ENCODE data around the gene TTC13. TPM values are rescaled to one million over a fixed set of nuclear protein-coding genes. Genes with fewer than 3 reads are reported as not detected.

TTC13 gene
- total RNA-seq, 2 donors from 2014 or later, result 28.0 to 47.0 TPM

- H3K9ac ChIP-seq (ENCODE audit: low read depth in 2 of 2, low read length in 2 of 2), result no peak overlapping the region
- H3K27me3 ChIP-seq, result no peaks in the 10 kb centered on the region
- H3K36me3 ChIP-seq, result no peaks in the 10 kb centered on the region
- intact Hi-C loops (cut with DNase I), result no loop called here
- no peaks in the 10 kb centered on the region for H3K4me1 ChIP-seq
- H3K27ac ChIP-seq, result no peak overlapping the region
- no peaks in the 10 kb centered on the region for H3K9me3 ChIP-seq
- TF ChIP-seq CTCF (IDR thresholded peaks at IDR 0.05), result no peak
- no peak for DNase-seq
- H3K4me3 ChIP-seq, result no peak overlapping the region
Measured at GRCh38 chr1:230898748-230899147, 79.9 kb downstream of the TTC13 start.

DNA sequence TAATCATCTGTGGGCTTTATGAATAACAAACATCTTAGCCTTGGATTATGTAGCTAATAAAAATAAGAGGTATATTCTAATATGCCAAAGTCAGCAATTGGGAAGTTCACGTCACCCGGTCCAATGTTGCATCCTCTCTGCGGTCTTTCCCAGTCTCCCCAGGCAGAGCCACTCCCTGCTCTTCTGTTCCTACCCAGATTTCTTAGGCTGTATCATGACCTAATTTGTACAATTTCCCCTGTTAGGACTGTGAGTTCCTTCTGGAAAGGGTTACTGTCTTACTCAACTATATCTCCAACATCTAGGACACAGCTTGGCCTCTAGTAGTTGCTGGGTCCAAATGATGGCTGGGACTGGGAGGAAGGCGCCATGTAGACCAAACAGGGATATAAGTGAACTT, 80.5 kb downstream of the TTC13 start:
- no peaks in the 10 kb centered on the region for H3K9me3 ChIP-seq
- no peaks in the 10 kb centered on the region for H3K4me1 ChIP-seq
- H3K27me3 ChIP-seq, result no peaks in the 10 kb centered on the region
- intact Hi-C loops (cut with DNase I), result no loop called here
- H3K9ac ChIP-seq (ENCODE audit: low read depth in 2 of 2, low read length in 2 of 2), result no peak overlapping the region
- no peak overlapping the region for H3K27ac ChIP-seq
- DNase-seq, result no peak
- H3K36me3 ChIP-seq, result no peaks in the 10 kb centered on the region
- no peak overlapping the region for H3K4me3 ChIP-seq
- TF ChIP-seq CTCF (IDR thresholded peaks at IDR 0.05), result no peak

- TF ChIP-seq CTCF (IDR thresholded peaks at IDR 0.05), result no peak
- DNase-seq, result no peak
- intact Hi-C loops (cut with DNase I), result no loop called here
Measured at GRCh38 chr1:230896779-230897178, 81.9 kb downstream of the TTC13 start.

GRCh38 chr1:230895452-230895851, 83.2 kb downstream of the TTC13 start:
- Histone ChIP-seq H3K27me3 (no peaks in the 10 kb centered on the region), H3K9ac (ENCODE audit: low read depth in 2 of 2, low read length in 2 of 2) (no peak overlapping the region), H3K4me1 (no peaks in the 10 kb centered on the region), H3K4me3 (no peak overlapping the region), H3K9me3 (no peaks in the 10 kb centered on the region), H3K27ac (no peak overlapping the region), H3K36me3 (no peaks in the 10 kb centered on the region)
- no peak for TF ChIP-seq CTCF (IDR thresholded peaks at IDR 0.05)
- intact Hi-C loops (cut with DNase I), result no loop called here
- no peak for DNase-seq

More at GRCh38 chr1:230896779-230897178, 81.9 kb downstream of the TTC13 start:
- Histone ChIP-seq H3K4me3 (no peak overlapping the region), H3K4me1 (no peaks in the 10 kb centered on the region), H3K36me3 (no peaks in the 10 kb centered on the region), H3K9ac (ENCODE audit: low read depth in 2 of 2, low read length in 2 of 2) (no peak overlapping the region), H3K27me3 (no peaks in the 10 kb centered on the region), H3K27ac (no peak overlapping the region), H3K9me3 (no peaks in the 10 kb centered on the region)

- no peak overlapping the region for H3K9ac ChIP-seq (ENCODE audit: low read depth in 2 of 2, low read length in 2 of 2)
- H3K4me1 ChIP-seq, result no peaks in the 10 kb centered on the region
- H3K36me3 ChIP-seq, result no peaks in the 10 kb centered on the region
- no peak overlapping the region for H3K4me3 ChIP-seq
- TF ChIP-seq CTCF (IDR thresholded peaks at IDR 0.05), result no peak
- no peaks in the 10 kb centered on the region for H3K9me3 ChIP-seq
- intact Hi-C loops (cut with DNase I), result no loop called here
- no peak for DNase-seq
- no peak overlapping the region for H3K27ac ChIP-seq
- no peaks in the 10 kb centered on the region for H3K27me3 ChIP-seq
Measured at GRCh38 chr1:230894664-230895063, 84.0 kb downstream of the TTC13 start.

GRCh38 chr1:230894032-230894431, 84.6 kb downstream of the TTC13 start:
- Histone ChIP-seq H3K9me3 (no peaks in the 10 kb centered on the region), H3K4me3 (no peak overlapping the region), H3K36me3 (no peaks in the 10 kb centered on the region), H3K9ac (ENCODE audit: low read depth in 2 of 2, low read length in 2 of 2) (no peak overlapping the region), H3K4me1 (no peaks in the 10 kb centered on the region), H3K27me3 (no peaks in the 10 kb centered on the region), H3K27ac (no peak overlapping the region)
- TF ChIP-seq CTCF (IDR thresholded peaks at IDR 0.05), result no peak
- no peak for DNase-seq
- intact Hi-C loops (cut with DNase I), result no loop called here

All from colonic mucosa (tissue), 4 donors.